GM12891 (cell line): ENCODE measurements around the gene PPME1.

ENCODE experiments used
- PAX5 ChIP-seq: IDR thresholded peaks from 2 replicates; pipeline ENCODE4 v1.6.1; 2011; ENCODE audit warnings: low read length, moderate library complexity, mild to moderate bottlenecking; ENCODE audit not compliant: insufficient read depth, severe bottlenecking
- POLR2A ChIP-seq: IDR thresholded peaks from 2 replicates; pipeline ENCODE4 v1.6.1; 2011; ENCODE audit warnings: low read depth, low read length, control low read depth
- POLR2AphosphoS5 ChIP-seq: IDR thresholded peaks from 2 replicates; pipeline ENCODE4 v1.6.1; 2011; ENCODE audit warnings: low read depth, low read length, control low read depth
- POU2F2 ChIP-seq: IDR thresholded peaks from 2 replicates; pipeline ENCODE4 v1.6.1; 2011; ENCODE audit warnings: low read depth, mild to moderate bottlenecking, control low read depth, low read length, moderate library complexity
- SPI1 ChIP-seq: IDR thresholded peaks from 2 replicates; pipeline ENCODE4 v1.6.1; 2011; ENCODE audit warnings: low read depth, low read length, control low read depth
- TAF1 ChIP-seq: IDR thresholded peaks from 2 replicates; pipeline ENCODE4 v1.6.1; 2011; ENCODE audit warnings: low read depth, low read length, control low read depth

GRCh38 chr11:74138572-74138971 lies 32.5 kb upstream of the PPME1 start:
- TF ChIP-seq POLR2A (no peak), POLR2AphosphoS5 (no peak), TAF1 (no peak), SPI1 (no peak), POU2F2 (no peak), PAX5 (no peak)
